HEK293 (cell line): ENCODE measurements around the gene LHX6.

Experiments
- YY1 ChIP-seq: fragments of 450-650 bp; formaldehyde crosslinking; IDR thresholded peaks from 2 replicates; pipeline ENCODE4 v1.5.1; 2018; ENCODE audit warnings: missing biosample characterization, missing genetic modification characterization
- ZNF610 ChIP-seq: fragments of 450-650 bp; formaldehyde crosslinking; IDR thresholded peaks from 2 replicates; pipeline ENCODE4 v1.5.1; 2016; ENCODE audit warnings: missing biosample characterization, missing genetic modification characterization, borderline replicate concordance
- TF ChIP-seq, protein P1 (sequence below): fragments of 450-650 bp; formaldehyde crosslinking; IDR thresholded peaks from 2 replicates; pipeline ENCODE4 v1.5.1; 2016; ENCODE audit warnings: missing biosample characterization, missing genetic modification characterization
- TF ChIP-seq, protein P2 (sequence below): fragments of 450-650 bp; formaldehyde crosslinking; IDR thresholded peaks from 2 replicates; pipeline ENCODE4 v1.5.1; 2016; ENCODE audit warnings: missing biosample characterization, missing genetic modification characterization, low read depth
- TF ChIP-seq, protein P3 (sequence below): fragments of 450-650 bp; formaldehyde crosslinking; IDR thresholded peaks from 2 replicates; pipeline ENCODE4 v1.5.1; 2016; ENCODE audit warnings: missing biosample characterization, missing genetic modification characterization

DNA sequence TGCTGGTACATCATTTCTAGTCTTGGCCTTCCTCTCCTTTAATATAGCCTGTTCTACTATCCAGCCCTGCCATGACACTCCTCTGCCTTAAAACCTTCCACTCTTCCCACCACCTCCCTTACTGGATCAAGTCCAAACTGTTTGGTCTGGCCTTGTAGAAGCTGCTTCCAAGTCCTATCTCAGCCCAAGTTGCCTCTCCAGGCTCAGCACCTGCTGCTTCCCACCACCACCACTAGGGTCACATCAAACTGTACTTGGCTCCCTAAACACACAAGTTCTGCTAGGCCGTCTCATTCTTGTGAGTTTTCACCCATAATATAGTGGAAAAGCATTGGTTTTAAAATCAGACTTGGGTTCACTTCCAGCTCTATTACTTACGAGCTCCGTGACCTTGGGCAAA is 70.6 kb downstream of the LHX6 start:
- TF ChIP-seq, protein P1, sequence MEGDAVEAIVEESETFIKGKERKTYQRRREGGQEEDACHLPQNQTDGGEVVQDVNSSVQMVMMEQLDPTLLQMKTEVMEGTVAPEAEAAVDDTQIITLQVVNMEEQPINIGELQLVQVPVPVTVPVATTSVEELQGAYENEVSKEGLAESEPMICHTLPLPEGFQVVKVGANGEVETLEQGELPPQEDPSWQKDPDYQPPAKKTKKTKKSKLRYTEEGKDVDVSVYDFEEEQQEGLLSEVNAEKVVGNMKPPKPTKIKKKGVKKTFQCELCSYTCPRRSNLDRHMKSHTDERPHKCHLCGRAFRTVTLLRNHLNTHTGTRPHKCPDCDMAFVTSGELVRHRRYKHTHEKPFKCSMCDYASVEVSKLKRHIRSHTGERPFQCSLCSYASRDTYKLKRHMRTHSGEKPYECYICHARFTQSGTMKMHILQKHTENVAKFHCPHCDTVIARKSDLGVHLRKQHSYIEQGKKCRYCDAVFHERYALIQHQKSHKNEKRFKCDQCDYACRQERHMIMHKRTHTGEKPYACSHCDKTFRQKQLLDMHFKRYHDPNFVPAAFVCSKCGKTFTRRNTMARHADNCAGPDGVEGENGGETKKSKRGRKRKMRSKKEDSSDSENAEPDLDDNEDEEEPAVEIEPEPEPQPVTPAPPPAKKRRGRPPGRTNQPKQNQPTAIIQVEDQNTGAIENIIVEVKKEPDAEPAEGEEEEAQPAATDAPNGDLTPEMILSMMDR (tag by site-specific recombination): peak; percentile 25
- TF ChIP-seq, protein P2, sequence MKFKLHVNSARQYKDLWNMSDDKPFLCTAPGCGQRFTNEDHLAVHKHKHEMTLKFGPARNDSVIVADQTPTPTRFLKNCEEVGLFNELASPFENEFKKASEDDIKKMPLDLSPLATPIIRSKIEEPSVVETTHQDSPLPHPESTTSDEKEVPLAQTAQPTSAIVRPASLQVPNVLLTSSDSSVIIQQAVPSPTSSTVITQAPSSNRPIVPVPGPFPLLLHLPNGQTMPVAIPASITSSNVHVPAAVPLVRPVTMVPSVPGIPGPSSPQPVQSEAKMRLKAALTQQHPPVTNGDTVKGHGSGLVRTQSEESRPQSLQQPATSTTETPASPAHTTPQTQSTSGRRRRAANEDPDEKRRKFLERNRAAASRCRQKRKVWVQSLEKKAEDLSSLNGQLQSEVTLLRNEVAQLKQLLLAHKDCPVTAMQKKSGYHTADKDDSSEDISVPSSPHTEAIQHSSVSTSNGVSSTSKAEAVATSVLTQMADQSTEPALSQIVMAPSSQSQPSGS (tag by site-specific recombination): no peak
- TF ChIP-seq, protein P3, sequence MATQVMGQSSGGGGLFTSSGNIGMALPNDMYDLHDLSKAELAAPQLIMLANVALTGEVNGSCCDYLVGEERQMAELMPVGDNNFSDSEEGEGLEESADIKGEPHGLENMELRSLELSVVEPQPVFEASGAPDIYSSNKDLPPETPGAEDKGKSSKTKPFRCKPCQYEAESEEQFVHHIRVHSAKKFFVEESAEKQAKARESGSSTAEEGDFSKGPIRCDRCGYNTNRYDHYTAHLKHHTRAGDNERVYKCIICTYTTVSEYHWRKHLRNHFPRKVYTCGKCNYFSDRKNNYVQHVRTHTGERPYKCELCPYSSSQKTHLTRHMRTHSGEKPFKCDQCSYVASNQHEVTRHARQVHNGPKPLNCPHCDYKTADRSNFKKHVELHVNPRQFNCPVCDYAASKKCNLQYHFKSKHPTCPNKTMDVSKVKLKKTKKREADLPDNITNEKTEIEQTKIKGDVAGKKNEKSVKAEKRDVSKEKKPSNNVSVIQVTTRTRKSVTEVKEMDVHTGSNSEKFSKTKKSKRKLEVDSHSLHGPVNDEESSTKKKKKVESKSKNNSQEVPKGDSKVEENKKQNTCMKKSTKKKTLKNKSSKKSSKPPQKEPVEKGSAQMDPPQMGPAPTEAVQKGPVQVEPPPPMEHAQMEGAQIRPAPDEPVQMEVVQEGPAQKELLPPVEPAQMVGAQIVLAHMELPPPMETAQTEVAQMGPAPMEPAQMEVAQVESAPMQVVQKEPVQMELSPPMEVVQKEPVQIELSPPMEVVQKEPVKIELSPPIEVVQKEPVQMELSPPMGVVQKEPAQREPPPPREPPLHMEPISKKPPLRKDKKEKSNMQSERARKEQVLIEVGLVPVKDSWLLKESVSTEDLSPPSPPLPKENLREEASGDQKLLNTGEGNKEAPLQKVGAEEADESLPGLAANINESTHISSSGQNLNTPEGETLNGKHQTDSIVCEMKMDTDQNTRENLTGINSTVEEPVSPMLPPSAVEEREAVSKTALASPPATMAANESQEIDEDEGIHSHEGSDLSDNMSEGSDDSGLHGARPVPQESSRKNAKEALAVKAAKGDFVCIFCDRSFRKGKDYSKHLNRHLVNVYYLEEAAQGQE (tag by site-specific recombination): no peak
- TF ChIP-seq YY1 (tag by site-specific recombination): no peak
- no peak for TF ChIP-seq ZNF610 (tag by site-specific recombination)
